ENCODE data around the gene ATXN7L1. TPM values are rescaled to one million over a fixed set of nuclear protein-coding genes. Genes with fewer than 3 reads are reported as not detected.

The ATXN7L1 gene
- total and polyA plus RNA-seq, 2 donors (not counting 1 experiment from before 2014, with no cell fraction given), result 7.1 to 40.6 TPM

DNA sequence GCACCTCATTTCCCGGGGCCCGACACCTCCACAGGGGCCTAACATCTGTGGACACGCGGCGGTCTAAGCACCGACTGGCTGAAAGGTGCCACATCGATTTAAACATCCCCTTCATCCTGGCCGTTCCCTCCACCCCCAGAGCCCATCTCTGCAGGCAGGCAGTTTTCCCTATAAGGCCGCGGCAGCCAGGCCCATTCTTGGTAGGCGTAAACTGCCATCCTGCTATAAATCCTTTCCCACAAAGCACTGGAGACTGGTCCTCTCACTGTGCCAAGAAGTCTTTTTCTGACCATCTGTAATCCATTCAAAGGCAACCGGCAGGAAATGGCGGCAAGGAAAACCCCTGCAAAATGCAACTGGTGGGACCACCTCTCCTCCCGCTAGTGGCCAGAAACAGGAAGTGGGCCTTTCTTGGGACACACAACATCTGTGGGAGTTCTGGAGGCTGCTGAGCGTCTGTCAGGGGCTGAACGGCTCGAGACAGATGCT lies 22.4 kb downstream of the ATXN7L1 start:
- Histone ChIP-seq H3K27ac (ENCODE audit: low read length in 2 of 2) (no peak overlapping the region), H3K79me2 (ENCODE audit: control insufficient read depth, insufficient read depth, low read length) (no peaks in the 10 kb centered on the region), H3K9ac (ENCODE audit: low read length) (no peak overlapping the region), H3K9me3 (ENCODE audit: control extremely low read depth in 1 of 3, control insufficient read depth in 2 of 3, insufficient read depth in 1 of 3, low read length in 2 of 3) (no peaks in the 10 kb centered on the region), H3K27me3 (replicated peaks in 1 of 4; ENCODE audit: control extremely low read depth in 1 of 4, control insufficient read depth in 3 of 4, insufficient read depth in 4 of 4, low read length in 3 of 4) (no peaks in the 10 kb centered on the region), H2AFZ (ENCODE audit: insufficient read depth, low read depth, low read length, poor library complexity, severe bottlenecking) (no peak overlapping the region), H4K20me1 (ENCODE audit: control insufficient read depth, insufficient read depth, low read length, poor library complexity, severe bottlenecking) (no peaks in the 10 kb centered on the region), H3K4me1 (ENCODE audit: control insufficient read depth in 2 of 2, insufficient read depth in 2 of 2, low read length in 2 of 2) (peaks cover 0 to 8% of the 10 kb centered on the region in 2 donors), H3K4me2 (replicated peaks; ENCODE audit: low read depth, low read length, poor library complexity, severe bottlenecking) (no peak overlapping the region), H3K36me3 (replicated peaks in 1 of 2; ENCODE audit: control extremely low read depth in 1 of 2, control insufficient read depth in 1 of 2, extremely low read depth in 1 of 2, insufficient read depth in 2 of 2, low read length in 1 of 2) (no peaks in the 10 kb centered on the region), H3K4me3 (ENCODE audit: control extremely low read depth in 1 of 5, extremely low read depth in 1 of 5, insufficient read depth in 1 of 5, low read depth in 2 of 5, low read length in 4 of 5) (no peak overlapping the region)
- ChIA-PET CTCF (no interaction called here), POLR2A (no interaction called here)
- Mint-ChIP-seq H3K4me1 (peaks cover 7% of the 10 kb centered on the region), H3K27ac (no peak overlapping the region), H3K9me3 (ENCODE audit: insufficient read depth) (no peaks in the 10 kb centered on the region), H3K27me3 (peaks cover 5% of the 10 kb centered on the region), H3K4me3 (no peak overlapping the region)
- intact Hi-C loops (cut with micrococcal nuclease), result no loop called here
- TF ChIP-seq EZH2 (IDR thresholded peaks at IDR 0.05; ENCODE audit: borderline replicate concordance, insufficient read depth, low read depth, low read length, poor library complexity, severe bottlenecking), result no peak
- 94% methylated on average over 14 of the region's 17 CpGs for WGBS (ENCODE audit: insufficient coverage)
- DNase-seq (no peak), ATAC-seq (ENCODE audit: low read depth) (no peak)

DNA sequence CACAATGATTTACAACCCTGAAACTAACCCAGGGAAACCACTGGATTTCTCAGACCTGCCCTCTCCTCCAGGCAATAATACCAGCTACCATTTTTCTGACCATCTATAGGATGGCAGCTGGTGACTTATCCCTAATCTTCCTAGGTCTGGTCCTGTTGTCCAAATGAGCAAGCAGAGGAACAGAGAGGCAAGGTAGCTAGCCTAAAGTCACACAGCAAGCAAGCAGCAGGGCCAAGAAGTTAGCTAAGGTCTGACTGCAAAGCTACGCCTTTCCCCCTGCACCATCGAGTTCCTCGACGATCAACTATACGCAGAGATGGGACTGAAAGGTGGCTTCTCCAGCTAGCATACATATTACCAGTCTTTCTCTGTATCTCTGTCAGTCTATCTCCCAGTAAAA lies 25.3 kb downstream of the ATXN7L1 start:
- no peaks in the 10 kb centered on the region for H3K9me3 Mint-ChIP-seq (ENCODE audit: insufficient read depth)
- H3K27me3 Mint-ChIP-seq, result peaks cover 5% of the 10 kb centered on the region
- no peak for DNase-seq
- H3K4me1 Mint-ChIP-seq, result peaks cover 10% of the 10 kb centered on the region
- ATAC-seq (ENCODE audit: low read depth), result no peak
- no peaks in the 10 kb centered on the region for H4K20me1 ChIP-seq (ENCODE audit: control insufficient read depth, insufficient read depth, low read length, poor library complexity, severe bottlenecking)
- H3K27me3 ChIP-seq (replicated peaks in 1 of 4; ENCODE audit: control extremely low read depth in 1 of 4, control insufficient read depth in 3 of 4, insufficient read depth in 4 of 4, low read length in 3 of 4), result no peaks in the 10 kb centered on the region
- TF ChIP-seq CTCF (IDR thresholded peaks at IDR 0.05) (no peak), EZH2 (IDR thresholded peaks at IDR 0.05; ENCODE audit: borderline replicate concordance, insufficient read depth, low read depth, low read length, poor library complexity, severe bottlenecking) (no peak)
- H3K9ac ChIP-seq (ENCODE audit: low read length), result no peak overlapping the region
- H3K4me3 Mint-ChIP-seq, result no peak overlapping the region
- no peak overlapping the region for H3K27ac ChIP-seq (ENCODE audit: low read length in 2 of 2)
- CTCF ChIA-PET, result interaction anchor here (0.8 kb wide), 1 partner anchor 162 kb away, joined by 4 read pairs; no protein-coding TSS in a partner anchor
- H3K4me1 ChIP-seq (ENCODE audit: control insufficient read depth in 2 of 2, insufficient read depth in 2 of 2, low read length in 2 of 2), result peaks cover 0 to 8% of the 10 kb centered on the region in 2 donors
- H3K79me2 ChIP-seq (ENCODE audit: control insufficient read depth, insufficient read depth, low read length), result no peaks in the 10 kb centered on the region
- 77% methylated on average over 5 of the region's 5 CpGs for WGBS (ENCODE audit: insufficient coverage)
- no peak overlapping the region for H3K4me2 ChIP-seq (replicated peaks; ENCODE audit: low read depth, low read length, poor library complexity, severe bottlenecking)
- H3K4me3 ChIP-seq (ENCODE audit: control extremely low read depth in 1 of 5, extremely low read depth in 1 of 5, insufficient read depth in 1 of 5, low read depth in 2 of 5, low read length in 4 of 5), result no peak overlapping the region
- intact Hi-C loops (cut with micrococcal nuclease), result no loop called here
- H3K9me3 ChIP-seq (ENCODE audit: control extremely low read depth in 1 of 3, control insufficient read depth in 2 of 3, insufficient read depth in 1 of 3, low read length in 2 of 3), result no peaks in the 10 kb centered on the region
- POLR2A ChIA-PET, result no interaction called here
- no peak overlapping the region for H3K27ac Mint-ChIP-seq
- H3K36me3 ChIP-seq (replicated peaks in 1 of 2; ENCODE audit: control extremely low read depth in 1 of 2, control insufficient read depth in 1 of 2, extremely low read depth in 1 of 2, insufficient read depth in 2 of 2, low read length in 1 of 2), result no peaks in the 10 kb centered on the region
- no peak overlapping the region for H2AFZ ChIP-seq (ENCODE audit: insufficient read depth, low read depth, low read length, poor library complexity, severe bottlenecking)
